Prostate gland (tissue), 2 donors: ENCODE results near the gene SCFD1.
A peak's percentile ranks its signal among the peaks of the same experiment; 100 is the strongest.

Source experiments
- CTCF ChIP-seq, 4 experiments: fragments of 200-600 bp in 2 of 4; fragments of 450-650 bp in 2 of 4; sonication (generic) in 2 of 4; IDR thresholded peaks; 1 replicate in 3 of 4; 2 replicates in 1 of 4; pipeline ENCODE4 v1.5.1; 2016 to 2019; ENCODE audit warnings: antibody characterized with exemption in 4 of 4, mild to moderate bottlenecking in 2 of 4, moderate library complexity in 2 of 4
- POLR2AphosphoS5 ChIP-seq: sonication (generic); formaldehyde crosslinking; IDR thresholded peaks from one replicate; pipeline ENCODE4 v1.6.1; 2017; ENCODE audit warnings: antibody characterized with exemption

- TF ChIP-seq CTCF (IDR thresholded peaks at IDR 0.05) (peak in 2 of 4 experiments; percentile 42 to 43), POLR2AphosphoS5 (no peak)
Measured at GRCh38 chr14:30657606-30658163, 35.6 kb downstream of the SCFD1 start.
